Testis (tissue), 3 donors: ENCODE results near the gene ZNF300. TPM values are rescaled to one million over a fixed set of nuclear protein-coding genes. Genes with fewer than 3 reads are reported as not detected.
"Not testable (repeated sequence)": the region's sequence is repeated elsewhere in the genome, so short reads cannot be mapped to it uniquely, and the experiment has no call there.

Experiments
- DNase-seq: peaks from one replicate; pipeline ENCODE4 v3.0.0-alpha.2; 2019
- H3K27ac ChIP-seq, 2 donors: fragments of 200-600 bp; sonication (generic); one replicate each; pipeline ENCODE4 v1.5.1; 2019
- H3K27me3 ChIP-seq: fragments of 200-600 bp; sonication (generic); one replicate; pipeline ENCODE4 v1.5.1; 2019
- H3K36me3 ChIP-seq: fragments of 200-600 bp; sonication (generic); one replicate; pipeline ENCODE4 v1.5.1; 2017; ENCODE audit warnings: low read depth; ENCODE audit errors: missing control alignments
- H3K4me1 ChIP-seq: fragments of 200-600 bp; sonication (generic); one replicate; pipeline ENCODE4 v1.5.1; 2019
- H3K4me3 ChIP-seq, 2 donors: fragments of 200-600 bp; sonication (generic); one replicate each; pipeline ENCODE4 v1.5.1; 2017 to 2019
- H3K9me3 ChIP-seq: fragments of 200-600 bp; sonication (generic); one replicate; pipeline ENCODE4 v1.5.1; 2017
- POLR2A ChIP-seq: fragments of 450-650 bp; IDR thresholded peaks from one replicate; pipeline ENCODE4 v1.6.1; 2017; ENCODE audit warnings: antibody characterized with exemption, mild to moderate bottlenecking, moderate library complexity
- WGBS, 2 donors: methylation state at CpG; one replicate each; pipeline ENCODE4 v1.1.5; 2018; 5-methylcytosine and 5-hydroxymethylcytosine counted together
- intact Hi-C: fragments of 100-400 bp; cut with DNase I; formaldehyde crosslinking; loops from one replicate; pipeline ENCODE4 v1.15.1; 2023; ENCODE audit warnings: low total_unique reads
- polyA plus RNA-seq: library from polyadenylated mRNA; stranded (reverse); fragments of 350-450 nt; fragmentation: Illumina TruSeq; extraction: RNeasy Lipid Tissue Mini Kit (QIAGEN cat#74804); gene quantifications from one replicate; pipeline ENCODE4 v1.2.3, GENCODE V29; 2014; ENCODE audit warnings: low read depth, low replicate concordance; ENCODE audit not compliant: insufficient read depth
- total RNA-seq, 2 donors: library from RNA; depleted of rRNA; stranded (reverse); fragments of >200 nt; gene quantifications; one replicate each; pipeline ENCODE4 v1.2.3, GENCODE V29; 2016
- TF ChIP-seq, protein P1 (sequence below), 3 experiments: fragments of 450-650 bp in 2 of 3; fragments of 200-600 bp in 1 of 3; sonication (generic) in 1 of 3; IDR thresholded peaks; one replicate each; pipeline ENCODE4 v1.5.1; 2016 to 2019; ENCODE audit warnings: antibody characterized with exemption in 3 of 3, mild to moderate bottlenecking in 2 of 3, moderate library complexity in 1 of 3

The ZNF300 gene
- total and polyA plus RNA-seq, 3 donors from 2014 or later = 8.3 to 15.8 (median 13.2) TPM

DNA sequence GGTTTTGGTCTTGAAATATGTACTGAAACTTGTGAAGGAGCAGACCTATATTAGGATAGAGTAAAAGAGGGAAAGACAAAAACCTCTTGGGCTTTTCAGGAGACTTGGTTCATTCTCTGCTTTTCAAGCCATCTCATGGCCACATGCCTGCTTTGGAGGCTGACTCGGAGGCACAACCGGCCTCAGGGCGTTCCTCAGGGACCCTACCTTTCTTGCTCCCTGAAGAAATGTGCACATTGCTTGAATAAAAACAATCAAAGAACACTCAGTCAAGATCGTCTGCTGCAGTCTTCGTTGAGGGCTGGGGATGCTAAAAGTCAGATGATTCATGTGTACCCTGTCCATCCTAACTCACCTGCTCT lies 57.5 kb downstream of the ZNF300 start:
- H3K27me3 ChIP-seq = no peaks in the 10 kb centered on the region
- TF ChIP-seq, protein P1, sequence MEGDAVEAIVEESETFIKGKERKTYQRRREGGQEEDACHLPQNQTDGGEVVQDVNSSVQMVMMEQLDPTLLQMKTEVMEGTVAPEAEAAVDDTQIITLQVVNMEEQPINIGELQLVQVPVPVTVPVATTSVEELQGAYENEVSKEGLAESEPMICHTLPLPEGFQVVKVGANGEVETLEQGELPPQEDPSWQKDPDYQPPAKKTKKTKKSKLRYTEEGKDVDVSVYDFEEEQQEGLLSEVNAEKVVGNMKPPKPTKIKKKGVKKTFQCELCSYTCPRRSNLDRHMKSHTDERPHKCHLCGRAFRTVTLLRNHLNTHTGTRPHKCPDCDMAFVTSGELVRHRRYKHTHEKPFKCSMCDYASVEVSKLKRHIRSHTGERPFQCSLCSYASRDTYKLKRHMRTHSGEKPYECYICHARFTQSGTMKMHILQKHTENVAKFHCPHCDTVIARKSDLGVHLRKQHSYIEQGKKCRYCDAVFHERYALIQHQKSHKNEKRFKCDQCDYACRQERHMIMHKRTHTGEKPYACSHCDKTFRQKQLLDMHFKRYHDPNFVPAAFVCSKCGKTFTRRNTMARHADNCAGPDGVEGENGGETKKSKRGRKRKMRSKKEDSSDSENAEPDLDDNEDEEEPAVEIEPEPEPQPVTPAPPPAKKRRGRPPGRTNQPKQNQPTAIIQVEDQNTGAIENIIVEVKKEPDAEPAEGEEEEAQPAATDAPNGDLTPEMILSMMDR (IDR thresholded peaks at IDR 0.05) = no peak
- no peak for TF ChIP-seq POLR2A
- no peak overlapping the region for H3K4me3 ChIP-seq
- H3K36me3 ChIP-seq = no peaks in the 10 kb centered on the region
- H3K4me1 ChIP-seq = no peaks in the 10 kb centered on the region
- intact Hi-C loops = no loop called here
- no peaks in the 10 kb centered on the region for H3K9me3 ChIP-seq
- DNase-seq = no peak
- H3K27ac ChIP-seq = no peak overlapping the region
- WGBS, 2 donors = 53 to 56% methylated on average over 5 of the region's 5 CpGs

DNA sequence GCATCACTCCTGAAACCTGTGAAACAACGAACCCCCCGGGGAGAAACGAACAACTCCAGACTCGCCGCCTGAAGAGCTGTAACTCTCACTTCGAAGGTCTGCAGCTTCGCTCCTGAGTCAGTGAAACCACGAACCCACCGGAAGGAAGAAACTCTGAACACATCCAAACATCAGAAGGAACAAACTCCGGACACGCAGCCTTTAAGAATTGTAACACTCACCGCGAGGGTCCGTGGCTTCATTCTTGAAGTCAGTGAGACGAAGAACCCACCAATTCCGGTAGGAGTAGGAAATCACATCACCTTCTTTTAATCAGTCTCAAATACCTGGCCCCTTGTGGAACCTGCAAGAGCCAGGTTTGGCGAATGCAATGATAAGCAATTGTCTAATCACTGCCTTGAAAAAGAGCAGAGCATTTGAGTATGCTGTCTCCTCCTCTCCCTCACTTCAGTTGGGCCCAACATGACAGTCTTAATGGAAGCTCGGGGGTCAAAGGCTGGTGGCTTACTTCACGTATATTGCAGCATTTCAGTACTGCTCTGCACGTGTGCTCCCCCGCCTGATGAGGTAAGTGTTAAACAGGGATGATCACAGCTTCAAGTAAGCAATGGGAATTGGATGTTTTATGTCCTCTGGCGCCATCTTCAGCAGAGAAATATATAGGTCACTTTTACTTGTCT lies 58.0 kb downstream of the ZNF300 start:
- Histone ChIP-seq H3K9me3 (no peaks in the 10 kb centered on the region), H3K4me1 (no peaks in the 10 kb centered on the region), H3K36me3 (no peaks in the 10 kb centered on the region), H3K27me3 (no peaks in the 10 kb centered on the region), H3K4me3 (no peak overlapping the region), H3K27ac (no peak overlapping the region)
- TF ChIP-seq, protein P1 (IDR thresholded peaks at IDR 0.05) = peak; percentile 57 to 67 (median 59)
- TF ChIP-seq POLR2A = no peak
- peak; percentile 65 for DNase-seq
- WGBS, 2 donors = 57 to 67% methylated on average over 17 to 22 of the region's 22 CpGs
- intact Hi-C loops = no loop called here

DNA sequence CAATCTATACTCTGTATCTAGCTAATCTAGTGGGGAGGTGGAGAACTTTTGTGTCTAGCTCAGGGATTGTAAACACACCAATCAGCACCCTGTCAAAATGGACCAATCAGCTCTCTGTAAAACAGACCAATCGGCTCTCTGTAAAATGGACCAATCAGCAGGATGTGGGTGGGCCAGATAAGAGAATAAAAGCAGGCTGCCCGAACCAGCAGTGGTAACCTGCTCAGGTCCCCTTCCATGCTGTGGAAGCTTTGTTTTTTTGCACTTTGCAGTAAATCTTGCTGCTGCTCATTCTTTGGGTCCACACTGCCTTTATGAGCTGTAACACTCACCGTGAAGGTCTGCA lies 58.5 kb downstream of the ZNF300 start, which contains the start of gene IRGM:
IRGM (plus strand) TSS at position 214 of the 346 bp plus-strand sequence. CDS start 1,603 bp downstream, outside the sequence.
- intact Hi-C loops, H3K27me3 ChIP-seq, H3K36me3 ChIP-seq, H3K9me3 ChIP-seq, H3K27ac ChIP-seq, H3K4me1 ChIP-seq, DNase-seq, H3K4me3 ChIP-seq: not testable (repeated sequence)
- WGBS, 2 donors = 71 to 83% methylated on average over 2 to 3 of the region's 3 CpGs

DNA sequence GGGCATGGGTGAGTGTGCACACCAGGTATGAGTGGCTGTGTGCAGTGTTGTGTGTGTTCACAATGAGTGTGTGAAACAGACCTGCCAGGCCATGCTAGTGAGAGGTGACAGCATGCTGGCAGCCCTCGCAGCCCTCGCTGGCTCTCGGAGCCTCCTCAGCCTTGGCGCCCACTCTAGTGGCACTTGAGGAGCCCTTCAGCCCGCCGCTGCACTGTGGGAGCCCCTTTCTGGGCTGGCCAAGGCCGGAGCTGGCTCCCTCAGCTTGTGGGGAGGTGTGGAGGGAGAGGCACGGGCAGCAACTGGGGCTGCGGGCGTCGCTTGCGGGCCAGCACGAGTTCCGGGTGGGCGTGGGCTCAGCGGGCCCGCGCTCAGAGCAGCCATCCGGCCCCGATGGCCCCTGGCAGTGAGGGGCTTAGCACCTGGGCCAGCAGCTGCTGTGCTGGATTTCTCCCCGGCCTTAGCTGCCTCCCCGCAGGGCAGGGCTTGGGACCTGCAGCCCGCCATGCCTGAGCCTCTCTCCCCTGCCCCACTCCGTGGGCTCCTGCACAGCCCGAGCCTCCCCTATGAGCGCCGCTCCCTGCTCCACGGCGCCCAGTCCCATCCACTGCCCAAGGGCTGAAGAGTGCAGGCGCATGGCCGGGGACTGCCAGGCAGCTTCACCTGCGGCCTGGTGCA lies 59.5 kb downstream of the ZNF300 start:
- H3K27me3 ChIP-seq, H3K9me3 ChIP-seq, H3K4me1 ChIP-seq, H3K36me3 ChIP-seq, DNase-seq, intact Hi-C loops, H3K4me3 ChIP-seq, H3K27ac ChIP-seq: not testable (repeated sequence)
- 81 to 88% methylated on average over 14 to 31 of the region's 32 CpGs for WGBS, 2 donors

Other genes starting within 250 kb of the ZNF300 start
- 10 to 100 TPM; 12.0 to 12.7 TPM for gene MYOZ3, start 243.7 kb downstream of the ZNF300 start, total RNA-seq
- 10.4 TPM for gene MYOZ3, start 243.7 kb downstream of the ZNF300 start, polyA plus RNA-seq
- 10 to 100 TPM; 37.7 to 40.1 TPM for gene RBM22, start 203.9 kb downstream of the ZNF300 start, total RNA-seq
- 38.5 TPM for gene RBM22, start 203.9 kb downstream of the ZNF300 start, polyA plus RNA-seq
- 10 to 100 TPM; 91.5 to 94.0 TPM for gene DCTN4, start 146.0 kb downstream of the ZNF300 start, total RNA-seq
- 55.7 TPM for gene DCTN4, start 146.0 kb downstream of the ZNF300 start, polyA plus RNA-seq
- 1 to 10 TPM; 8.1 to 8.8 TPM for gene SMIM3, start 126.2 kb downstream of the ZNF300 start, total RNA-seq
- gene SMIM3, start 126.2 kb downstream of the ZNF300 start, polyA plus RNA-seq = 8.7 TPM
- gene IRGM, start 58.5 kb downstream of the ZNF300 start, total RNA-seq = 1 to 10 TPM; 1.2 to 2.7 TPM
- 0.25 TPM for gene IRGM, start 58.5 kb downstream of the ZNF300 start, polyA plus RNA-seq
- 100 to 1,000 TPM; 216 to 224 TPM for gene GPX3, start 115.6 kb upstream of the ZNF300 start, total RNA-seq
- gene GPX3, start 115.6 kb upstream of the ZNF300 start, polyA plus RNA-seq = 119 TPM
- 10 to 100 TPM; 48.4 to 58.3 TPM for gene TNIP1, start 176.1 kb upstream of the ZNF300 start, total RNA-seq
- 43.5 TPM for gene TNIP1, start 176.1 kb upstream of the ZNF300 start, polyA plus RNA-seq